Activated CD8-positive, alpha-beta memory T cell treated with anti-CD3 and anti-CD28 coated beads, Interleukin-2, amount 50 U/mL, for 1 hour (primary cell): Measurements from ENCODE around the gene ARHGEF5.
"Not testable (repeated sequence)": the region's sequence is repeated elsewhere in the genome, so short reads cannot be mapped to it uniquely, and the experiment has no call there.

Experiments
- DNase-seq: peaks from one replicate; pipeline ENCODE4 v3.0.0-alpha.2; 2020; ENCODE audit errors: extremely low read depth

Gene ARHGEF5

DNA sequence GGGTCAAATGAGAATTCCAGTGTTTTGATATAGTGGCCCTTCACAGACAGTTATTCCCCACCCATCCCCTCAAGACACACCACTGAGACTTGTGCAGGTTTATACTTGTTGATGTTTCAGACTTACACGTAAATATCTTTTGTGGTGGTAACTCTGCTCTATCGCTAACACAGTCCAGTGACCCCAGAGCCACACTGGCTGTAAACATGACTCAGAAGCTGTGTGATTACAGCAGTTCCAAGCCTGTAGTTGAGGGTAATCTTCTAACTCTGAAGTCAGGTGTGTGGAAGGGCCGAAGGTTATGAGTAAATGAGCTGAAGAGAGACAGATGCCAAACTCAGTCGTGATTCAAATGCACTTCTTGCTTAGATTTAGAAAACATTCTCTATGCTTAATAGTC is 28.9 kb downstream of the ARHGEF5 start:
- no peak for DNase-seq

DNA sequence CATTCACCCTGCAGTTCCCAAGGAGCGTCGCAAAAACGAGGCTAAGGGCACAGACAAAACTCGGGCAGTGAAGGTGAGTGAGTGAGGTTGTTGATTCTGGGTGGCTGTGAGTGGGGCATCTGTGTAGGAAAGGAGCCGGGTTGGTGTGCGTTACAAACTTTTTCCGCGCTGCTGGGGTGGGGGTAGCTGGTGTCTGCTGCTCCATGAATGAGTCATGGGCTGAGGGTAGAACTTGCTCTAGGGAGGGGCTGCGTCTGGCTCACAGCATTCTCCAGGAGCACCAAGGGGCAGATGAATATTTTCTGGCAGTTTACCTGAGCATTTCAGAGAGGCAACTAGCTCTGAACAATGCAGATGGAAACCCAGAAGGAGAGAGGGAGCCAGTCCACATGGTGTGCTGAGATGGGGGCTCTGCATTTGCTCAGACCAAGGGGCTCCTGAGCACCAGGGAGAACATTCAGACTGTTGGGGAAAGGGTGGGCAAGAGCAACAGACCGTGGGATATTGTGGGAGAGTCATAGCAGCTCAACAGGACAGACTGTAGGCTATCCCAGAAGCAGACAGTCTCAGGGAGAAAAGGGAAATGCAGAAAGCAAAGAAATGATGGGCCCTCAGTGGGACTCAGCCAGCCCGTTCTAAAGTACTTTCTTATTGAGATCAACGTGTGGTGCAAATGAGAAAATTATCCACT is 29.5 kb downstream of the ARHGEF5 start:
- DNase-seq: no peak

DNA sequence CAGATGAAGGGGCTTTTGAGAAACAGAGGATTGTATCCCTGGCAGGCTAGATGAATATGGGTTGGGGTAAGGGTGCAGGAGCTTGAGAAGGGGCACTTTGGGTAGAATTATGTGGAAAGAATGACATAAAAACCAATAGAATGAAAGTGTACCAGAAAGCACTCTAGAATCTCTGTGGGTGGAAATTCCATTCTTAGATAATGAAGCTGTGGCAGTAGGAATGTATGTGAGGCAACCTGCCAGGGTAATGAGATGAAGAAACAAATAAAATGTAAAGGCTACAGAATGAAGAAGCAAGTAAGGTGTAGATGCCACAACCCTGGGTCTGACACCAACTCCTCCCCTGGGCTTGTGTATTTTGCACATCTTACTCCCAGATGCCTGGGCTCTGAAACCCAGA is 31.5 kb downstream of the ARHGEF5 start:
- DNase-seq: no peak

DNA sequence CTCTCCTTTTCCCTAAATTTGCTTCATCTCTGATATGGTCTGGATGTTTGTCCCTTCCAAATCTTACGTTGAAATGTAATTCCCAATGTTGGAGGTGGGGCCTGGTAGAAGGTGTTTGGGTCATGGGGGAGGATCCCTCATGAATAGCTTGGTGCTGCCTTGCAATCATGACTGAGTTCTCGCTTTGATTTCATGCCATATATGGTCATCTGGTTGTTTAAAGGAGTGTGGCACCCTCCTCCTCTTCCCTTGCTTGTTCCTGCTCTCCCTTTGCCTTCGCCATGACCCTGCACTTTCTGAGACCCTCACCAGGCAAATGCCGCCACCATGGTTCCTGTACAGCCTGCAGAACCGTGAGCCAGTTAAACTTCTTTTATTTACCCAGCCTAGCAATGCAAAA is 33.7 kb downstream of the ARHGEF5 start:
- no peak for DNase-seq

DNA sequence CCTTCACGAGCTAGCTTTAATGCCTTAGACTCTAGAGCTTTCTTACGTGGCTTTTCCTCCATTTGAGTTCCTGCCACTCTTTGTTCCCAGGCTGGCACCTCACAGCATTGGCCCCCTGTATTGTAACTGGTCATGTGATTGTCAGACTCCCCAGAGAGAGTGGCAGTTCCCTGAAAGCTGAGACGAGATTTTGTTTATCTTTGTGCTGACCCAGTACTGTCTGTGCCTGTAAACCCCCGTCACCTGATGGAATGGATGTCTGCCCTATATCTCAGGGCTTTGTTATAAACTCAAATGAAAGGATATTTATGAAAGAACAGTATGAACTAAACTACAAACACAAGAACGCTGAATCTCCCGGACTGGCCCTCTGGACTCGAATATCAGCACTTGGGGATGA is 35.3 kb downstream of the ARHGEF5 start:
- DNase-seq: no peak

DNA sequence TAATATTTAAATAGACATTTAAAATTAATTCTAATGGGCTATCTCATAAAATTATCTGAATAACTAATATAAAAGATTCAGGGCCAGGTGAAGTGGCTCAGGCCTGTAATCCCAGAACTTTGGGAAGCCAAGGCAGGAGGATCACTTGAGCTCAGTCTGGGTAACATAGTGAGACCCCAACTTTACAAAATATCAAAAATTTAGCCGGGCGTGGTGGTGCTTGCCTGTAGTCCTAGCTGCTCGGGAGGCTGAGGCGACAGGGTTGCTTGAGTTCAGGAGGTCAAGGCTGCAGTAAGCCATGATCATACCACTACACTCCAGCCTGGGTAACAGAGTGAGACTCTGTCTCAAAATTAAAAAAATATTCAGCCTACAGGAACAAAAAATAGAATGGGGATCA is 35.8 kb downstream of the ARHGEF5 start:
- no peak for DNase-seq

DNA sequence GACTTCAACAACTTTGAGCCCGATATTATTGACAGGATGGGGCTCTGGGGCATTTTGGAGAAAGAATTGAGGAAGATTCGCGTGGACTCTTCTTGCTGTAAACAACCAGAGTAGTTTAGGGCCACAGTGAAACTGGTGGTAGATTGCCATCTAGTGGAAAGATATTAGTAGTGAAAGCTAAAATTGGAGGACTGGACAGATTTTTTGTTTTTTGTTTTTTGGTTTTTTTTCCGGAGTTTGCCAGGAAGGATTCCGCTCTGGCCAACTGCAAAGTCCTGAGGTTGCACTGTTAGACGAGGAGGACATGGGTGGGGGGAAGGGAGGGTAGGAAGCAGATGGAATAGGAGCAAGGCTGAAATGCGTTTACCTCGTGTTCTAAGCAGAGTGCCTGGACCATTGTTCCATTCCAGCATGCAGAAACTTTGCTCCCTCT is 36.6 kb downstream of the ARHGEF5 start:
- peak; percentile 3 for DNase-seq

DNA sequence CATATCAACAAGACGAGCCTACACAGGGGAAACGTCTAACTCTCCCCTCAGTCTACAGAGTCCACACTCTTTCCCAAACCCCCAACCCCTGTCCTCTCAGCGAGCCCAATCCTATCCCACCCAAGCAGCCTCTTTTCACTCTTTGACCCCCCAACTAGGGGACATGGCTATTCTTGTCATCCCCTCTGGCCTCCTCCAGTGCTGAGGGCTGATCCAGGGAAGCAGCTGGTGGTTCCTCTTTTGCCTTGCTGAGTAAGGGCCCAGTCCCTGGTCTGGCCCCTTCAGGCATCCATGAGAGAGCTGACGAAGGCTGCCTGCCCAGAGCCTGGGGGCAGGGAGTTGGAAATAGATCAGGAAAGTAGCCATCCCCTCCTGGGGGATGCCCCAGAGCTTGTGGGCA is 41.9 kb downstream of the ARHGEF5 start:
- no peak for DNase-seq

DNA sequence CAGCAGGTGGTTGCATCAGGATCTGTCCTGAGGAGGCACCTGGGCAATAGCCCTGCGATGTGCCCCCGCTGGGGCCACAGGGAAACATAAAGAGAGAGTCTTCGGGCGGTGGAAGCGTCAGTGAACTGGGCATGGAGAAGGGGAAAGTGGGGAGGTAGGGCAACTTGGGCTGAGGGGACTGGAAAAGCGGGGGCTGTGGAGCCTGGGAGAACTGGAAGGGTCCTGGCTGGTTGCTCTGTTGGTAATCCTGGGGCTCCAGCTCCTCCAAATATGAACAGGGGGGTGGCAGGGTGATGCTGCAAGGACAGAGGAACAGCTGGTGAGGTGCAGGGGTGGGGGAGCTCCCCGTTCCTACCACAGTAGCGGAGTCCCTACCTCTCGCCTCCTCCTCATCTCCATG is 43.1 kb downstream of the ARHGEF5 start:
- no peak for DNase-seq

DNA sequence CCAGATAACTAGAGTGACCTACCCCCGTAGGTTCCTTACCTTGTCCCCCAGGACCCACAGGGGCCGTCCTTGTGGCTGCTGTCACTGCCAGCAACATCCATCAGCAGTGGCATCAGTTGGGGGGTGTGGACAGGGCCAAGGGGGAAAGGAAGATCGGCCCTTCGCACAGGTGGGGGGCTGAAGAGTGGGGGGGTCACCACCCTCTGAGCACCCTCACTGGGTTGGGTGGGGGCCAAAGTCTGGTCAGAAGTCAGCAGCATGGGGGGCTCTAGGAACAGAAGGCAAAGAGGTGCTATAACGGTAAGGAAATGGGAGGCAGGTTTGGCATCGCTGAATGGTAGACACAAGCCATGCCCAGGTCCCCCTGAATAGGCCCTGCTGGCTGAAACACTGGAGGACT is 43.7 kb downstream of the ARHGEF5 start:
- no peak for DNase-seq

DNA sequence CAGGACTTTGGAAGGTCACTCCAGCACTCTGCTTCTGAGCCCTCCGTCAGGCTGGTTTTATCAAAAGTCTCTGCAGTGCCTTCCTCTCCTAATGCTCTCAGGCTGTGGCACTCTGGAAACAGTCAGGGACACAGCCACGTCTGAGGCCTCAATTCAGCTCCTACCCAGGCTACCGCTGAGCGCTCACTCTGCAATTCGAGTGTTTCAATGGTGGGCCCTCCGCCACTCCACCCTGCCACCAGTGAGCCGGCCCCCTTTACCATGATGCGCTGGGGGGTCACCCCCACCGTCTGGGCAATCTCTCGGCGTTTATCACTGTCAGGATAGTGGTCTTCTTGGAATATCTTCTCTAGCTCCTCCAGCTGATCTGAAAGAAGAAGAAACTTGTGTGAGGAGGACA is 44.7 kb downstream of the ARHGEF5 start:
- DNase-seq: no peak

DNA sequence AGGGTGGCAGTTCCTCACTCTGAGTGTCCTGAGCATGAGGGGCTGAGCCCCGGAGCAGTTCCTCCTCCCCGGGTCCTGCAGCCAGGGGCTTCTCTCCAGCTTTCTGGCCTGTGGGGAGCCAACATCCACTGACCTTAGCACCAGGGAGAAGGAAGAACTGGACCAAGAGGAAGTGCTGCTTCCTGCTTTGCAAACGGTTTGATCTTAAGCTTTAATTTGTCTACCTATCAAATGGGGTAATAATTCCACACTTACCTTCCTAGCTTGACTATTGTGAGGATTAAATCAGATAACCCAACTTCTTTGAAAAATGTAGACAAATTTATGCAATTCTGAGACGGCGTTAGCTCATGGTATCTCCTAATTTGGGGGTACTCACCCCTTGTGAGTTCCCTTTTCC is 46.3 kb downstream of the ARHGEF5 start:
- DNase-seq: no peak

DNA sequence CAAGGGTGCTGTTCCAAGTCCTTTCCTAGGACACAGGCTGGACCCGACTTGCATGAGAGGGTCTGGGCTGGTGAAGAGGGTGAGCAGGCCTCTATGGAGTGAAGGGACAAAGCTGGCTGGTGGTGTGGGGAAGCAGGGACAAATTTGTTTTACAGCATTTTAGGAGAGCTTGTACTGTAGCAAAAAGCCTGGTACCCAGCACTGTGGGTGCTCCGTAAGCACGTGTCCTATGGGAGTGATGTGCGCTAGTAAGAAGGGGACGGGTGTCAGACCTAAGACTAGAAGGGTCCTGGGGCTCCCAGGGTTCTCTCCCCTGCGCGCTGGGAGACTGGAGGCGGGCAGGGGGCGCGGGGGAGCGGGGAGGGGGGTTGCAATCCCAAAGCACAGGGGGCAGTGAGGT is 47.9 kb downstream of the ARHGEF5 start:
- no peak for DNase-seq

DNA sequence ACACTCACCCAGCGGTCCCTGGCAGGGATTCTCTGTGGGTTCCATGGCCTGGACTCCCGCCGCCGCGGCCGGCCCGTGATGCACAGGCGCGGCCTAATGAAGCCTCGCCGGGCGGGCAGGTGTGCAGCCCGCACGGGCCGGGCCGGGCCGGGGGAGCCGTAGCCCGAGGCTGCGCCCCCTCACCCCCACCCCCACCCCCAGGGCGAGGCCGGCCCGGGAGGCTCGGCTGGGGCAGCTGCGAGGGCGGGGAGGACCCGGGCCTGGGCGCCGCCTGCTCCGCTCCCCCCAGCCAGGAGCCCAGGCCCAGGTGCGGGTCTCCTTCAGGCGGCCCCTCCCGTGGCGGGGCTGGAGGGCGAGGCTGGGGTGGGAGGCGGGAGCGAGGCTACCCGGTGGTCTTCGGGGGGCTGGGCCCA is 48.5 kb downstream of the ARHGEF5 start, which contains the start of gene NOBOX:
NOBOX (minus strand) TSS at position 45 of the 413 bp plus-strand sequence.
- DNase-seq: no peak

DNA sequence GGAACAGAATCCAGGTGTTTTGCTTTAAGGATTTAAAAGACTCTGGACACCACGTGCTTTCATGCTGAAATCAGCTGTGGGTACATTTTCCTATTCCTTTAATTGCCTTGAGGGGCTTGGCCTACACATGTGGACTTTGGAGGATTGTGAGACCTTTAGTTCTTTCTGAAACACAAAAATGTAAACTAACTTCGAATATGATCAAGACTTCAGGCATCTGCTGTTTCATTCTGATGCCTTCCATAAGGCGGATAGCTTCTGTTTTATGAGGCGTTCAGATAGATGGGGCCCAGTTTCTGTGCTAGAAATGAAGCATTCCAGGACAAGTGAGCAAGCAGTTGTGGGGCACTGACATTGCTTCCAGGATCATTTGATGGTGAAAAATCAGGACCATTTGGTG is 49.7 kb downstream of the ARHGEF5 start:
- no peak for DNase-seq

DNA sequence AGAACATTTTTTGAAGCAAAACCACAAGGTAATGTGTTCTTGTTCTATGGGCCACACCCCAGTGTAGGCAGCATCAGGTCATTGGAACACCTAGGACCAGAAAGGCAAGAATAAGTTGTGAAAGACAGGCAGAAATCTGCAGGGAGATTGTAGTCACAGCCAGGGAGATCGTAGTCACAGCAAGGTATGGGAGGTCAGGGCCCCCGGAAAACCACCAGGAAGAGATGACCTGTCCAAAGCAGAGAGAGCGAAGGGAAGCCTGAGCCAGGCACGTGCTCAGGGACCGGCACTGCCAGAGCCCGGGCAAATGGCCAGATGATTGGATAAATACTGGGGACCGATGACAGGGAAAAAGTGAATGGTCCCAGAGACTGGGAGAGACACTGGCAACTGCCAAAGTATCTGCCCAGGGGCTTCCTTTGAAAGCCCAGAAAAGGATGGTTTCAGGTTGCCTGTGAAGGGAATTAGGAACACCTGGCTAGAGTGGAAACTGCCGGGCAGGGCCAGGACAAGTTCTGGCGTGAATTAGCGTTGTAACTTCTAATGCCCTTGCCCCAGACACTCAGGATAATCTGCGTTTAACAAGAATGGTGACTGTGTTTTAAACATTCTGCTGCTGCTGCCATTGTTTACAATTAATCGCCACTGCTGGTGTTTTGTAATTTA is 52.2 kb downstream of the ARHGEF5 start:
- DNase-seq: no peak

DNA sequence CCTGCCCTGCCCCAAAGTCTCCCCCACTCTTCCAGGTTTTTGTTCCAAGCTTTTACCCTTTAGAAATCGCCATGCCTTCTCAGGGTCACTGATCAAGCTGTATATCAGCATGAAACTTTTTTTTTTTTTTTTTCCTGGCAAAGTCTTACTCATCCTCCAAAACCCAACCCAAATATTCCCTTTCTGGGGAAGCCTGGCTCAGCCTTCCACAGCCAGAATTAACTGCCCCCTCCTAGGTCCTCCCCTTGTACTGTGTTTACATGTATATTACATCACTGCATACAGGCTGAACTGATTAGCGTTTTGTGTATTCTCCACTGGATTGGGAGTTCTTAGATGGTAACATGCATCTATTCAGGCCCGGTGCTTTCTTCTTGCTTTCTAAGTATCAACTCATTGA is 52.9 kb downstream of the ARHGEF5 start:
- no peak for DNase-seq

DNA sequence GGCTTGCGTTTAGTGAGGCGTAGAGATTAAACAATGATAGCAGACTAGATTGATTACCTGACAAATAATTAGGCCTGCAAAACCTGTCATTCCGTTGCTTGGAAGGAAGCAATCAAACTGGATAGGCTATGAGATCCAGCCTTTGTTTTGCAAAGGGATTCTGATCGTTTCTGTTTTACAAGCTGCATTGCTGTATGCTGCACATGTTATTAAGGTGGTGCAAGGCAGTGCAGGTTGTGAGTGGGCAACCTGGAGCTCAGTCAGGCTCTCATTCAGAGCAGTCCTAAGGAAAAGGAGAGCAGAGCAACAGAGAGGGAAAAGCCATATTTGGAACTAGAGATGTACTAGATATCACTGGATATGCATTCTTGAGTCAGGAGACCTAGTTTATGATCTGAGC is 55.2 kb downstream of the ARHGEF5 start:
- DNase-seq: no peak

DNA sequence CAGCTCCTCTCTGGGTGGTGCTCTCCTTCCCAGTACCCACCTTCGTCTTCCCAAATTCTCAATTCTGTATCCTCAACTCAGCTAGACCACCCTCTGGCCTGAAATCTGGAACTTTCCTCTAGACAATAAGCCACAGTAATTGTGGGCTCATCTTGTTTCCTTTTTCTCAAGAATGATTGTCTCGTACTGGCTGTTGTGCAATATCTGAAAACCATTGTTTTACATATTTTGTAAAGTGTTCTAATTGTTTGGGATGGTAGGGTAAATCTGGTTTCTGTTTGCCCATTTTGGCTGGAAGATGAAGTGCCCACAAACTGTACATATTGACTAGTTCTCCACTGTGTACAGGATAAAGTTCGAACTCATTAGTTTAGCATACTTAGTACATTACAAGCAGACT is 59.6 kb downstream of the ARHGEF5 start:
- DNase-seq: no peak

DNA sequence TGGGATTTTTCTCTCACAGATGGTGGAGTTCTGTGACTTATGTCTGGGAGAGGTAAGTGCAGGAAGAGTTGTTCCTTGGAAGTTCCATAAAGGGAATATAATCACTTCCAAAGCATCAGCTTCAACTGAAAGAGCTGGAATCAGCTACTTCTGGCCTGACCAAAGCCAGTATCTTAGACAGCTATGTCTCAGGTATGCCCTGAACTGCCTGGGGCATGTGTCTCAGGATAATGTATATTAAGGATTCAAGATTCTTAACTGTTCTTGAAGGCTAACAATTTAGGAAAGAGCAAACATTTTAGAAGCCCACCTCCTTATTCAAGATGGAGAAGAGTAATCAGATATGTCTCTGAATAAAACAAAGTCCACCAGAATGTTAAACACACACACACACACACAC is 60.7 kb downstream of the ARHGEF5 start:
- no peak for DNase-seq

DNA sequence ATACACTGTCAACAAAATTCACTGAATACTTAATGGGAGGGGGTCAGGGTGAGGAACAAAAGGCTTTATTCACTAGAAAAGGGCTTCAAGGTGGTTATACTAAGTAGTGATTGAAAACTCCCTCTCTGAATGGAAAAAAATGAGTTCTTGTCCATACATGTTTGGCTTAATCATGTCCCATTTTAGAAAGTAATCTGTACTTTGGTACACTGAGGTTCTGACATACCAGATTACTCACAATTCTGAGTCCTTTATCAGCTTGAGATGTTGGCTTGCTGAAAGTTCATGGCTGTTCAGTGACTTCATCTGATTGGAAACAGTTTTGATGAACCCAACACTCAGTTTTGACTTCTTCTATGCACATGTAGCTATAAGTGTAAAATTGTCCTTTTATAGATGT is 61.1 kb downstream of the ARHGEF5 start:
- no peak for DNase-seq

DNA sequence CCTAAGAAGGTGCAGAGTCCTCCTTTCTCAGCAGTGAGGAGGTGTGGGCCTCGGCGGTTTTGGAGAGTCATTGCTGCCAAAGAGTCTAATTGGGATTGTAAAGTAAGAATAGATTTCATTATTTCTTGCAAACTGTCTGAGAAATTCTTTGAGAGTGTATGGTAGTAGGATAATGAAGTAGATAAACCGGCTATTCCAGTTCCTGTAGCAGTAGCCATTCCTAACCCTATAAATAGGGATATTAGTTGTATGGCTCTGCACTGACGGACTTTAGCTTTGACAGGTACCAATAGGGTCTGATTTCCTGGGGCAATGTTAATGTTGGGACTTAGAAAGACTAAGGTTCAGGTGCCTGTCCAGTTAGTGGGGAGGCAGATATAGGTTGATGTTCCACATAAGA is 63.7 kb downstream of the ARHGEF5 start:
- not testable (repeated sequence) for DNase-seq

DNA sequence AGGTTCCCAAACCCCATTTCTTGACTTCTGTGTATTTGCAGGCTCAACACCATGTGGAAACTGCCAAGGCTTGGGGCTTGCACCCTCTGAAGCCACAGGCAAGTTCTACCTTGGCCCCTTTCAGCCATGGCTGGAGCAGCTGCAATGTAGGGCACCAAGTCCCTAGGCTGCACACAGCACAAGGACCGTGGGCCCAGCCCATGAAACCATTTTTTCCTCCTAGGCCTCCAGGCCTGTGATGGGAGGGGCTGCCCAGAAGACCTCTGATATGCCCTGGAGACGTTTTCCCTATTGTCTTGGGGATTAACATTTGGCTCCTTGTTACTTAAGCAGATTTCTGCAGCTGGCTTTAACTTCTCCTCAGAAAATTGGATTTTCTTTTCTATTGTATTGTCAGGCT is 72.3 kb downstream of the ARHGEF5 start:
- not testable (repeated sequence) for DNase-seq

DNA sequence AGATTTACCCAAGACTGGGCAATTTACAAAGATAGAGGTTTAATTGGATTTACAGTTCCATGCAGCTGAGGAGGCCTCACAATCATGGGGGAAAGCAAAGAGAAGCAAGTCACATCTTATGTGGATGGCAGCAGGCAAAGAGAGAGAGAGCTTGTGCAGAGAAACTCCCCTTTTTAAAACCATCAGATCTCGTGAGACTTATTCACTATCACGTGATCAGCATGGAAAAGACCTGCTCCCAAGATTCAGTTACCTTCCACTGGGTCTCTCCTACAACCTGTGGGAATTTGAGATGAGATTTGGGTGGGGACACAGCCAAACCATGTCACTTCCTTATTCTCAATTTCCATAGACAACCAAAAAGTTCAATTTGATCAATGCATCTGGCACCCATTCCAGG is 73.2 kb downstream of the ARHGEF5 start:
- DNase-seq: no peak
